A673 (cell line): ENCODE measurements around the gene CYP1A1.

Source experiments
- EZH2 ChIP-seq: fragments of 200-600 bp; sonication (generic); IDR thresholded peaks from 2 replicates; pipeline ENCODE4 v1.6.1; 2017; ENCODE audit warnings: borderline replicate concordance, low read depth, mild to moderate bottlenecking, mixed read lengths, antibody characterized with exemption, low read length; ENCODE audit not compliant: poor library complexity, severe bottlenecking
- TF ChIP-seq, protein P1 (sequence below): fragments of 300-800, 200-600 bp; sonication (generic); conservative IDR thresholded peaks from 2 replicates; pipeline ENCODE4 v1.5.1; 2017; ENCODE audit warnings: low read depth, mild to moderate bottlenecking, antibody characterized with exemption, low read length, moderate library complexity, mixed read lengths

DNA sequence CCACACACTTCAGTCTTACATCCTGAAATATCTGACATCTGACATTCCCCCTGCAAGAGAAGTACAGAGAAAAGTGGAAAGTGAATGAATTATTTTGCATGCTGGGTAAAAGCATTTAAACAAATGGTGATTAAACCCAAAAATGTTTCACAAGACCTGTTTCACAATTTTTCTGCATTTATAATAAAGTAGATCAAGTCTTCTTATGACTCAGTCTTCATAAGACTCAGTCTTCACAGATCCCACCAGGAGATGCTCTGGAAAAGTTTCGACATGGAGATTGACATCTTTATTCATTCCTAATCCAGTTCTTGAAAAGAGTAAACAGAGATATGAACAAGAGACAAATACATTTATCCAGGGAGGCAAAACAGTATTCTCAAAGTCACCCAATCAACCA is 16.3 kb downstream of the CYP1A1 start:
- TF ChIP-seq, protein P1, sequence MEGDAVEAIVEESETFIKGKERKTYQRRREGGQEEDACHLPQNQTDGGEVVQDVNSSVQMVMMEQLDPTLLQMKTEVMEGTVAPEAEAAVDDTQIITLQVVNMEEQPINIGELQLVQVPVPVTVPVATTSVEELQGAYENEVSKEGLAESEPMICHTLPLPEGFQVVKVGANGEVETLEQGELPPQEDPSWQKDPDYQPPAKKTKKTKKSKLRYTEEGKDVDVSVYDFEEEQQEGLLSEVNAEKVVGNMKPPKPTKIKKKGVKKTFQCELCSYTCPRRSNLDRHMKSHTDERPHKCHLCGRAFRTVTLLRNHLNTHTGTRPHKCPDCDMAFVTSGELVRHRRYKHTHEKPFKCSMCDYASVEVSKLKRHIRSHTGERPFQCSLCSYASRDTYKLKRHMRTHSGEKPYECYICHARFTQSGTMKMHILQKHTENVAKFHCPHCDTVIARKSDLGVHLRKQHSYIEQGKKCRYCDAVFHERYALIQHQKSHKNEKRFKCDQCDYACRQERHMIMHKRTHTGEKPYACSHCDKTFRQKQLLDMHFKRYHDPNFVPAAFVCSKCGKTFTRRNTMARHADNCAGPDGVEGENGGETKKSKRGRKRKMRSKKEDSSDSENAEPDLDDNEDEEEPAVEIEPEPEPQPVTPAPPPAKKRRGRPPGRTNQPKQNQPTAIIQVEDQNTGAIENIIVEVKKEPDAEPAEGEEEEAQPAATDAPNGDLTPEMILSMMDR, result no peak
- TF ChIP-seq EZH2, result no peak
